Pancreas (tissue), 10 donors: ENCODE data around the gene CASP1. TPM values are rescaled to one million over a fixed set of nuclear protein-coding genes. Genes with fewer than 3 reads are reported as not detected.
A peak's percentile ranks its signal among the peaks of the same experiment; 100 is the strongest.

Experiments
- ATAC-seq, 4 donors: fragments of 200-7000 bp; cut with Tn5 transposase; one replicate each; pipeline versions ENCODE4 v1.8.0 to v1.9.1; 2020; ENCODE audit warnings: mild to moderate bottlenecking in 4 of 4, moderate library complexity in 4 of 4
- DNase-seq, 6 donors: peaks; one replicate each; pipeline ENCODE4 v3.0.0-alpha.2; 2020
- FAIRE-seq: peaks from 2 replicates; lab custom pipeline; 2012; peaks lifted over from hg19 to GRCh38; lab: Jason Lieb, UNC
- H3K27ac ChIP-seq, 4 donors: fragments of 200-600 bp; sonication (generic); 1 replicate in 3 of 4; 2 replicates in 1 of 4; pipeline versions ENCODE4 v1.5.0 to v1.8.0; 2020
- H3K27me3 ChIP-seq, 4 donors: fragments of 200-600 bp; one replicate each; pipeline ENCODE4 v1.8.0; 2021
- H3K36me3 ChIP-seq, 3 donors: fragments of 200-600 bp; sonication (generic) in 1 of 3; one replicate each; pipeline versions ENCODE4 v1.5.0 to v1.8.0; 2020 to 2021
- H3K4me1 ChIP-seq, 3 donors: fragments of 200-600 bp; one replicate each; pipeline ENCODE4 v1.8.0; 2021
- H3K4me3 ChIP-seq, 4 donors: fragments of 200-600 bp; sonication (generic) in 2 of 4; one replicate each; pipeline versions ENCODE4 v1.5.0 to v1.8.0; 2020 to 2021
- H3K9me3 ChIP-seq, 4 donors: fragments of 200-600 bp; one replicate each; pipeline ENCODE4 v1.8.0; 2021
- CTCF ChIP-seq, 4 donors: fragments of 200-600 bp; sonication (generic) in 3 of 4; IDR thresholded peaks; one replicate each; pipeline versions ENCODE4 v1.5.0 to v1.8.0; 2021; ENCODE audit warnings: antibody characterized with exemption in 4 of 4
- WGBS, 2 donors: extraction: QIAGEN DNeasy Blood & Tissue Kit; methylation state at CpG; one replicate each; pipeline ENCODE4 v1.1.7; 2013; 5-methylcytosine and 5-hydroxymethylcytosine counted together
- intact Hi-C, 3 donors: fragments of 100-400 bp; cut with DNase I; formaldehyde crosslinking; loops; one replicate each; pipeline versions ENCODE4 v1.11.1 to v1.14.2; 2022
- polyA plus RNA-seq, 2 donors: library from polyadenylated mRNA; stranded (reverse); fragments of 200-250 nt; gene quantifications; one replicate each; pipeline ENCODE4 v1.2.3, GENCODE V29; 2013
- total RNA-seq, 6 donors: library from RNA; stranded (reverse); fragmentation: NEBNext Ultra II Directional in 4 of 6; extraction: Animal tissue kit (Norgen Biotek cat#: 25700) in 4 of 6; gene quantifications; one replicate each; pipeline versions ENCODE4 v1.2.1 to v1.2.4, GENCODE V29; 2021 to 2023
- donor health status: healthy with polysubstance abuse.
- donor health status: DM: no; HTN: no; CAD: no; lungs with moderate emphysema.
- donor health status: DM: no; HTN: no; CAD: no.
- donor health status: control.
- donor health status: control.
- donor health status: Bipolar disorder and iron deficiency.
- donor health status: DM: yes; HTN: yes; CAD: no.
- donor health status: DM: no; HTN: no; CAD: no.
- donor health status: DM: no; HTN: no; CAD: no.
- donor health status: DM: yes; HTN: yes; CAD: no.

CASP1 gene
- total and polyA plus RNA-seq, 8 donors, result 1.9 to 17.4 (median 5.4) TPM

GRCh38 chr11:105005451-105005845 lies 29.5 kb downstream of the CASP1 start:
- intact Hi-C loops, result no loop called here
- H3K9me3 ChIP-seq, result no peaks in the 10 kb centered on the region
- 62 to 63% methylated on average over 3 of the region's 3 CpGs for WGBS, 2 donors
- no peaks in the 10 kb centered on the region for H3K27me3 ChIP-seq
- H3K4me1 ChIP-seq, result no peaks in the 10 kb centered on the region
- TF ChIP-seq CTCF (IDR thresholded peaks at IDR 0.05), result no peak
- no peaks in the 10 kb centered on the region for H3K36me3 ChIP-seq
- DNase-seq (no peak), ATAC-seq (no peak), FAIRE-seq (no peak)
- H3K27ac ChIP-seq, result no peak overlapping the region
- H3K4me3 ChIP-seq, result no peak overlapping the region

GRCh38 chr11:105004021-105004420 lies 30.9 kb downstream of the CASP1 start:
- no peak for TF ChIP-seq CTCF (IDR thresholded peaks at IDR 0.05)
- intact Hi-C loops, result no loop called here
- H3K27me3 ChIP-seq, result no peaks in the 10 kb centered on the region
- H3K9me3 ChIP-seq, result no peaks in the 10 kb centered on the region
- no peak overlapping the region for H3K27ac ChIP-seq
- no peak overlapping the region for H3K4me3 ChIP-seq
- no peak for ATAC-seq
- WGBS, 2 donors, result 41 to 43% methylated on average over 3 of the region's 3 CpGs
- DNase-seq, result no peak
- no peak for FAIRE-seq
- H3K36me3 ChIP-seq, result no peaks in the 10 kb centered on the region
- H3K4me1 ChIP-seq, result no peaks in the 10 kb centered on the region

GRCh38 chr11:105003151-105003550 lies 31.8 kb downstream of the CASP1 start:
- Histone ChIP-seq H3K27me3 (no peaks in the 10 kb centered on the region), H3K9me3 (no peaks in the 10 kb centered on the region), H3K4me3 (no peak overlapping the region), H3K4me1 (no peaks in the 10 kb centered on the region), H3K36me3 (no peaks in the 10 kb centered on the region), H3K27ac (no peak overlapping the region)
- WGBS, 2 donors, result 70 to 76% methylated on average over 2 of the region's 2 CpGs
- intact Hi-C loops, result no loop called here
- ATAC-seq (no peak), FAIRE-seq (no peak), DNase-seq (no peak)
- TF ChIP-seq CTCF (IDR thresholded peaks at IDR 0.05), result no peak

- Histone ChIP-seq H3K36me3 (no peaks in the 10 kb centered on the region), H3K4me1 (no peaks in the 10 kb centered on the region), H3K9me3 (no peaks in the 10 kb centered on the region), H3K27ac (no peak overlapping the region), H3K27me3 (no peaks in the 10 kb centered on the region), H3K4me3 (no peak overlapping the region)
- DNase-seq (peak in 2 of 6 donors; percentile 15 to 21), ATAC-seq (peak in 2 of 4 donors; percentile 53 to 62), FAIRE-seq (no peak)
- peak in 3 of 4 donors; percentile 17 to 35 (median 20) for TF ChIP-seq CTCF (IDR thresholded peaks at IDR 0.05)
- WGBS, 2 donors, result 74 to 84% methylated on average over 7 of the region's 7 CpGs
- intact Hi-C loops, result no loop called here
These were observed 34.1 kb downstream of the CASP1 start for GRCh38 chr11:105000797-105001196.

GRCh38 chr11:105000167-105000566 lies 34.8 kb downstream of the CASP1 start:
- Histone ChIP-seq H3K4me3 (no peak overlapping the region), H3K27ac (no peak overlapping the region), H3K27me3 (no peaks in the 10 kb centered on the region), H3K9me3 (no peaks in the 10 kb centered on the region), H3K4me1 (no peaks in the 10 kb centered on the region), H3K36me3 (no peaks in the 10 kb centered on the region)
- intact Hi-C loops, result no loop called here
- DNase-seq (no peak), ATAC-seq (no peak), FAIRE-seq (no peak)
- TF ChIP-seq CTCF (IDR thresholded peaks at IDR 0.05), result no peak
- WGBS, 2 donors, result 82 to 91% methylated on average over 5 of the region's 5 CpGs
